GM21360 (cell line): ENCODE data around the gene MORN3.

Experiments used
- ATAC-seq: cut with Tn5 transposase; IDR thresholded peaks from one replicate; pipeline ENCODE4 v1.9.1; 2021; ENCODE audit warnings: mild to moderate bottlenecking, moderate library complexity; ENCODE audit not compliant: unreplicated experiment

The MORN3 gene

DNA sequence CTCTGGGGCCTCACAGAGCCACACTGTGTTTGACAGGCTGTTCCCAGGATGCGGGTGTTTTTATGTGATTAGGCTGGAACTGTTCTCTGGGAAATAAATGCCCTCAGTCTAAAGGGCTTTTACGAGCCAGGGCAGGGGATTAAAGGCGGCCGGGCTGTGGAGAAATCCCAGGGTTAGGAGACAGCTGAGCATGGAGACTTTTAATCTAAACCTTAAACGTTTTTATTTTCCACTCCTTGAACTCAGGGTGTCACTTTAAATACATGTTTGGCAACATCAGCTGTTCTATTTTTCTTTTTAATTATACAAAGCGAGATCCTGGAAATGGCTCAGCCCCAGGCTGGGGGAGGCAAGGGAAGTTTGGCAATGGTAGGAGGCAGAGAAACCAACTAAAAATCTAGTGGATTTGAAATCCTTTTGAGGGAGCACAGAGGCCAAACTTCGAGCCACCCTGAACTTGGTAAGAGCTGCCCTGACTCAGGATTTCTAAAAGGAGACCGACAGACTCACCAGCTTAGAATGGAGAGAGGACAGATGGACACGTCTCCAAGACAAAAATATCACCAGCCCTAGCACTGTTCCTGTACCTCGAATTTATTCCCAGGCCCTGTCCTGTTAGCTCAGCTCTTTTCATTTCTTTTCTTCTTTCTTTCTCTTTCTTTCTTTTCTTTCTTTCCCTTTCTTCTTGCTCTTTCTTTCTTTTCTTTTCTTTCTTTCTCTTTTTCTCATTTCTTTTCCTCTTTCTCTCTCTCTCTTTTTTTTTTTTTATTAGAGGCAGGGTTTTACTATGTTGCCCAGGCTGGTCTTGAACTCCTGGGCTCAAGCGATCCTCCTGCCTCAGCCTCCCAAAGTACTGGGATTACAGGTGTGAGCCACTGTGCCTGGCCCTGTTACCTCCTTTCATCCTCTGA lies 59.0 kb downstream of the MORN3 start:
- no peak for ATAC-seq

GRCh38 chr12:121608301-121608700 lies 61.2 kb downstream of the MORN3 start:
- no peak for ATAC-seq

- ATAC-seq: no peak
Observed at GRCh38 chr12:121603581-121603980, 65.9 kb downstream of the MORN3 start.

GRCh38 chr12:121602766-121603165 lies 66.7 kb downstream of the MORN3 start:
- ATAC-seq: no peak

- no peak for ATAC-seq
Observed at GRCh38 chr12:121600702-121601336, 68.6 kb downstream of the MORN3 start.
